ENCODE results near the gene COQ7.

DNA sequence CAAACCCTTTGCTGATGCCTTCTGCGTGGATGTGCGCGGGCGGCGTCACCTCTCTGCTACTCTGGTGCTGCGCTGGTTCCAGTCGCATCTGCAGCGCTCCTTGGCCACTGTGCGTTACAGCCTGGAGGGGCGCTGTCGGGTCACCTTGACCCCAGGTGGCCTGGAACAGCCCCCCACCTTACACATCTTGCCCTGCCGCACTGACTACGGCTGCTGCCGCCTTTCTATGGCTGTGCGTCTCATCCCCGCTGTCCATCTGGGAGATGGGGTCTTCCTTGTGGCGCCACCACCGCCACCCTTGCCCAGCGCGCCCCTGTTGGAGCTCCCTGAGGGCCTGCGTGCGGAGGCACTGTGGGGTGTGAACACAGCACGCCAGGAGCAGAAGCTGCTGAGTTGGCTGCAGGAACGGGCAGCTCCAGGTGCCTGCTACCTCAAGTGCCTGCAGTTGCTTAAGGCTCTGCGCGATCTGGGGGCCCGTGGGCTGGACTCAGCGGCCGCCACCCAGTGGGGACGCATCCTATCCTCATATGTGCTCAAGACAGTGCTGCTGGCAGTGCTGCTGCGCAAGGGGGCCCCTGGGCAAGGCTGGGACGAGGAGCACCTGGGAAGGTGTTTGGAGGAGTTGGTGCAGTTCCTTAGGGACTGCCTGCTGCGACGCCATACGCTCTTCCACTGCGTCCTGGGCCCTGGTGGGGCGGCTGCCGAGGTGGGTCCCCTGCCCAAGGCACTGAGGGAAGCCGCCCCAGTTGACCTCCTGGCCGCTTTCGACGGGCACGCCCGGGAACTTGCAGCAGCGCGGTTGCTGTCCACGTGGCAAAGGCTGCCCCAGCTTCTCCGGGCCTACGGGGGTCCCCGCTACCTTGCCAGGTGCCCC is 48.0 kb downstream of the COQ7 start:
- TF ChIP-seq, protein P1, sequence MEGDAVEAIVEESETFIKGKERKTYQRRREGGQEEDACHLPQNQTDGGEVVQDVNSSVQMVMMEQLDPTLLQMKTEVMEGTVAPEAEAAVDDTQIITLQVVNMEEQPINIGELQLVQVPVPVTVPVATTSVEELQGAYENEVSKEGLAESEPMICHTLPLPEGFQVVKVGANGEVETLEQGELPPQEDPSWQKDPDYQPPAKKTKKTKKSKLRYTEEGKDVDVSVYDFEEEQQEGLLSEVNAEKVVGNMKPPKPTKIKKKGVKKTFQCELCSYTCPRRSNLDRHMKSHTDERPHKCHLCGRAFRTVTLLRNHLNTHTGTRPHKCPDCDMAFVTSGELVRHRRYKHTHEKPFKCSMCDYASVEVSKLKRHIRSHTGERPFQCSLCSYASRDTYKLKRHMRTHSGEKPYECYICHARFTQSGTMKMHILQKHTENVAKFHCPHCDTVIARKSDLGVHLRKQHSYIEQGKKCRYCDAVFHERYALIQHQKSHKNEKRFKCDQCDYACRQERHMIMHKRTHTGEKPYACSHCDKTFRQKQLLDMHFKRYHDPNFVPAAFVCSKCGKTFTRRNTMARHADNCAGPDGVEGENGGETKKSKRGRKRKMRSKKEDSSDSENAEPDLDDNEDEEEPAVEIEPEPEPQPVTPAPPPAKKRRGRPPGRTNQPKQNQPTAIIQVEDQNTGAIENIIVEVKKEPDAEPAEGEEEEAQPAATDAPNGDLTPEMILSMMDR (IDR thresholded peaks at IDR 0.05; ENCODE audit: insufficient read depth, low read length): no peak
- TF ChIP-seq POLR2AphosphoS5 (IDR thresholded peaks at IDR 0.05; ENCODE audit: low read depth) (no peak), GABPA (IDR thresholded peaks at IDR 0.05; ENCODE audit: low read depth) (no peak), SPI1 (IDR thresholded peaks at IDR 0.05; ENCODE audit: borderline replicate concordance, low read depth) (no peak)
- TF ChIP-seq, protein P2, sequence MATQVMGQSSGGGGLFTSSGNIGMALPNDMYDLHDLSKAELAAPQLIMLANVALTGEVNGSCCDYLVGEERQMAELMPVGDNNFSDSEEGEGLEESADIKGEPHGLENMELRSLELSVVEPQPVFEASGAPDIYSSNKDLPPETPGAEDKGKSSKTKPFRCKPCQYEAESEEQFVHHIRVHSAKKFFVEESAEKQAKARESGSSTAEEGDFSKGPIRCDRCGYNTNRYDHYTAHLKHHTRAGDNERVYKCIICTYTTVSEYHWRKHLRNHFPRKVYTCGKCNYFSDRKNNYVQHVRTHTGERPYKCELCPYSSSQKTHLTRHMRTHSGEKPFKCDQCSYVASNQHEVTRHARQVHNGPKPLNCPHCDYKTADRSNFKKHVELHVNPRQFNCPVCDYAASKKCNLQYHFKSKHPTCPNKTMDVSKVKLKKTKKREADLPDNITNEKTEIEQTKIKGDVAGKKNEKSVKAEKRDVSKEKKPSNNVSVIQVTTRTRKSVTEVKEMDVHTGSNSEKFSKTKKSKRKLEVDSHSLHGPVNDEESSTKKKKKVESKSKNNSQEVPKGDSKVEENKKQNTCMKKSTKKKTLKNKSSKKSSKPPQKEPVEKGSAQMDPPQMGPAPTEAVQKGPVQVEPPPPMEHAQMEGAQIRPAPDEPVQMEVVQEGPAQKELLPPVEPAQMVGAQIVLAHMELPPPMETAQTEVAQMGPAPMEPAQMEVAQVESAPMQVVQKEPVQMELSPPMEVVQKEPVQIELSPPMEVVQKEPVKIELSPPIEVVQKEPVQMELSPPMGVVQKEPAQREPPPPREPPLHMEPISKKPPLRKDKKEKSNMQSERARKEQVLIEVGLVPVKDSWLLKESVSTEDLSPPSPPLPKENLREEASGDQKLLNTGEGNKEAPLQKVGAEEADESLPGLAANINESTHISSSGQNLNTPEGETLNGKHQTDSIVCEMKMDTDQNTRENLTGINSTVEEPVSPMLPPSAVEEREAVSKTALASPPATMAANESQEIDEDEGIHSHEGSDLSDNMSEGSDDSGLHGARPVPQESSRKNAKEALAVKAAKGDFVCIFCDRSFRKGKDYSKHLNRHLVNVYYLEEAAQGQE (IDR thresholded peaks at IDR 0.05; ENCODE audit: insufficient replicate concordance, low read depth): no peak

All from HL-60 (cell line).